ENCODE measurements around the gene ANKEF1. TPM values are rescaled to one million over a fixed set of nuclear protein-coding genes. Genes with fewer than 3 reads are reported as not detected.

The ANKEF1 gene
- total RNA-seq, 1 donor from 2014 or later: 1.3 TPM

GRCh38 chr20:10065154-10065833 lies 30.5 kb downstream of the ANKEF1 start:
- Histone ChIP-seq H3K4me3 (no peak overlapping the region), H3K36me3 (no peaks in the 10 kb centered on the region), H3K9me3 (replicated peaks) (no peaks in the 10 kb centered on the region), H3K4me1 (no peaks in the 10 kb centered on the region), H3K27ac (replicated peaks) (no peak overlapping the region), H3K27me3 (ENCODE audit: low read depth) (peaks cover 23% of the 10 kb centered on the region)
- TF ChIP-seq CTCF (IDR thresholded peaks at IDR 0.05; ENCODE audit: borderline replicate concordance): no peak
- intact Hi-C loops (cut with micrococcal nuclease): no loop called here
- DNase-seq: no peak

- DNase-seq: no peak
- no peaks in the 10 kb centered on the region for H3K36me3 ChIP-seq
- no peak overlapping the region for H3K4me3 ChIP-seq
- H3K27me3 ChIP-seq (ENCODE audit: low read depth): peaks cover 17% of the 10 kb centered on the region
- H3K9me3 ChIP-seq (replicated peaks): no peaks in the 10 kb centered on the region
- TF ChIP-seq CTCF (IDR thresholded peaks at IDR 0.05; ENCODE audit: borderline replicate concordance): no peak
- H3K4me1 ChIP-seq: no peaks in the 10 kb centered on the region
- intact Hi-C loops (cut with micrococcal nuclease): no loop called here
- H3K27ac ChIP-seq (replicated peaks): no peak overlapping the region
Measured at GRCh38 chr20:10067321-10067720, 32.5 kb downstream of the ANKEF1 start.

GRCh38 chr20:10074513-10074912 lies 39.7 kb downstream of the ANKEF1 start:
- Histone ChIP-seq H3K36me3 (no peaks in the 10 kb centered on the region), H3K4me1 (peaks cover 25% of the 10 kb centered on the region), H3K27me3 (ENCODE audit: low read depth) (peaks cover 13% of the 10 kb centered on the region), H3K27ac (replicated peaks) (no peak overlapping the region), H3K9me3 (replicated peaks) (no peaks in the 10 kb centered on the region), H3K4me3 (no peak overlapping the region)
- no peak for TF ChIP-seq CTCF (IDR thresholded peaks at IDR 0.05; ENCODE audit: borderline replicate concordance)
- DNase-seq: peak; percentile 15
- intact Hi-C loops (cut with micrococcal nuclease): no loop called here

- Histone ChIP-seq H3K27me3 (ENCODE audit: low read depth) (peaks cover 13% of the 10 kb centered on the region), H3K27ac (replicated peaks) (peak overlapping the region; percentile 36), H3K9me3 (replicated peaks) (no peaks in the 10 kb centered on the region), H3K4me3 (no peak overlapping the region), H3K36me3 (no peaks in the 10 kb centered on the region), H3K4me1 (peaks cover 25% of the 10 kb centered on the region)
- no peak for TF ChIP-seq CTCF (IDR thresholded peaks at IDR 0.05; ENCODE audit: borderline replicate concordance)
- no peak for DNase-seq
- intact Hi-C loops (cut with micrococcal nuclease): no loop called here
Measured at GRCh38 chr20:10075606-10076005, 40.8 kb downstream of the ANKEF1 start.

GRCh38 chr20:10076126-10077080 lies 41.6 kb downstream of the ANKEF1 start:
- no peaks in the 10 kb centered on the region for H3K36me3 ChIP-seq
- H3K4me3 ChIP-seq: no peak overlapping the region
- peaks cover 13% of the 10 kb centered on the region for H3K27me3 ChIP-seq (ENCODE audit: low read depth)
- intact Hi-C loops (cut with micrococcal nuclease): no loop called here
- no peak for TF ChIP-seq CTCF (IDR thresholded peaks at IDR 0.05; ENCODE audit: borderline replicate concordance)
- no peaks in the 10 kb centered on the region for H3K9me3 ChIP-seq (replicated peaks)
- DNase-seq: no peak
- peaks cover 25% of the 10 kb centered on the region for H3K4me1 ChIP-seq
- peak overlapping the region; percentile 66 for H3K27ac ChIP-seq (replicated peaks)

Measured in left ventricle myocardium inferior (tissue), 1 donor.